GM23338 (cell line): Measurements from ENCODE around the gene MYO7B. TPM values are rescaled to one million over a fixed set of nuclear protein-coding genes. Genes with fewer than 3 reads are reported as not detected.

Experiments
- ATAC-seq: fragments of 200-7000 bp; cut with Tn5 transposase; 3 replicates; pipeline ENCODE4 v1.9.1; 2020
- DNase-seq: peaks from one replicate; pipeline ENCODE4 v3.0.0-alpha.2; 2015; ENCODE audit warnings: low spot score
- H2AFZ ChIP-seq: fragments of 200-600 bp; sonication (generic); 2 replicates; pipeline ENCODE4 v1.8.0; 2016; ENCODE audit warnings: antibody characterized with exemption, mild to moderate bottlenecking, moderate library complexity
- H3F3A ChIP-seq: fragments of 200-600 bp; sonication (generic); replicated peaks from 2 replicates; pipeline ENCODE4 v1.8.0; 2017; ENCODE audit warnings: antibody characterized with exemption, mixed run types, low read depth
- H3K27ac ChIP-seq: fragments of 200-600 bp; sonication (generic); 2 replicates; pipeline ENCODE4 v1.6.1; 2016; ENCODE audit warnings: low read depth
- H3K27me3 ChIP-seq: fragments of 200-600 bp; sonication (generic); 2 replicates; pipeline ENCODE4 v1.8.0; 2016; ENCODE audit warnings: mild to moderate bottlenecking, mixed run types, moderate library complexity; ENCODE audit not compliant: insufficient read depth
- H3K36me3 ChIP-seq: fragments of 200-600 bp; sonication (generic); 2 replicates; pipeline ENCODE4 v1.8.0; 2016; ENCODE audit warnings: mild to moderate bottlenecking; ENCODE audit not compliant: insufficient read depth
- H3K4me1 ChIP-seq: fragments of 200-600 bp; sonication (generic); 2 replicates; pipeline ENCODE4 v1.8.0; 2016; ENCODE audit warnings: mild to moderate bottlenecking, moderate library complexity; ENCODE audit not compliant: insufficient read depth
- H3K4me2 ChIP-seq: fragments of 200-600 bp; sonication (generic); 2 replicates; pipeline ENCODE4 v1.7.1; 2017; ENCODE audit warnings: mixed run types
- H3K4me3 ChIP-seq: fragments of 200-600 bp; sonication (generic); 2 replicates; pipeline ENCODE4 v1.6.1; 2016; ENCODE audit warnings: mixed run types
- H3K79me2 ChIP-seq: fragments of 200-600 bp; sonication (generic); replicated peaks from 2 replicates; pipeline ENCODE4 v1.8.0; 2017; ENCODE audit warnings: mild to moderate bottlenecking; ENCODE audit not compliant: insufficient read depth
- H3K9me2 ChIP-seq: fragments of 200-600 bp; sonication (generic); 2 replicates; pipeline ENCODE4 v1.8.0; 2017; ENCODE audit not compliant: insufficient read depth
- H4K20me1 ChIP-seq: fragments of 200-600 bp; sonication (generic); replicated peaks from 2 replicates; pipeline ENCODE4 v1.8.0; 2017; ENCODE audit warnings: mild to moderate bottlenecking; ENCODE audit not compliant: insufficient read depth
- H3K27ac Mint-ChIP-seq: 2 replicates; pipeline ENCODE4 v1.8.0; 2020; ENCODE audit warnings: inconsistent platforms, mild to moderate bottlenecking, moderate library complexity, mixed read lengths
- H3K27me3 Mint-ChIP-seq: 3 replicates; pipeline ENCODE4 v1.8.0; 2022; ENCODE audit warnings: low read depth, mild to moderate bottlenecking, moderate library complexity, mixed read lengths, inconsistent platforms; ENCODE audit not compliant: insufficient read depth, poor library complexity
- H3K36me3 Mint-ChIP-seq: 3 replicates; pipeline ENCODE4 v1.8.0; 2021; ENCODE audit warnings: low read depth, mild to moderate bottlenecking, inconsistent platforms, moderate library complexity, mixed read lengths
- H3K4me1 Mint-ChIP-seq: 3 replicates; pipeline ENCODE4 v1.8.0; 2020; ENCODE audit warnings: mild to moderate bottlenecking, inconsistent platforms, mixed read lengths
- H3K4me3 Mint-ChIP-seq: 3 replicates; pipeline ENCODE4 v1.8.0; 2021; ENCODE audit warnings: moderate library complexity, mild to moderate bottlenecking, inconsistent platforms, mixed read lengths
- H3K9me3 Mint-ChIP-seq: 3 replicates; pipeline ENCODE4 v1.8.0; 2020; ENCODE audit warnings: moderate library complexity, mild to moderate bottlenecking, inconsistent platforms, mixed read lengths
- CREB1 ChIP-seq: fragments of 250-450 bp; sonication (Bioruptor Pico); IDR thresholded peaks from 2 replicates; pipeline ENCODE4 v1.5.0; 2020; ENCODE audit warnings: low read depth, mild to moderate bottlenecking, moderate library complexity
- EZH2 ChIP-seq: fragments of 200-600 bp; sonication (generic); IDR thresholded peaks from one replicate; pipeline ENCODE4 v1.8.0; 2017; ENCODE audit warnings: antibody characterized with exemption, mild to moderate bottlenecking, low read depth; ENCODE audit not compliant: unreplicated experiment
- EZH2phosphoT487 ChIP-seq: fragments of 200-600 bp; sonication (generic); IDR thresholded peaks from one replicate; pipeline ENCODE4 v1.8.1; 2018; ENCODE audit warnings: antibody characterized with exemption; ENCODE audit not compliant: unreplicated experiment
- JUNB ChIP-seq: IDR thresholded peaks from one replicate; pipeline ENCODE4 v1.6.1; 2016; ENCODE audit warnings: antibody characterized with exemption; ENCODE audit not compliant: unreplicated experiment
- NANOG ChIP-seq: IDR thresholded peaks from 2 replicates; pipeline ENCODE4 v1.6.1; 2016; ENCODE audit warnings: antibody characterized with exemption, borderline replicate concordance
- POLR2AphosphoS5 ChIP-seq: IDR thresholded peaks from 2 replicates; pipeline ENCODE4 v1.6.1; 2016; ENCODE audit warnings: antibody characterized with exemption, low read depth
- STAT1 ChIP-seq: IDR thresholded peaks from one replicate; pipeline ENCODE4 v1.6.1; 2016; ENCODE audit warnings: antibody characterized with exemption; ENCODE audit not compliant: unreplicated experiment
- ZNF114 ChIP-seq: fragments of 250-450 bp; sonication (Bioruptor Pico); IDR thresholded peaks from 2 replicates; pipeline ENCODE4 v1.5.0; 2020; ENCODE audit warnings: mild to moderate bottlenecking, moderate library complexity
- ZNF331 ChIP-seq: fragments of 250-450 bp; sonication (Bioruptor Pico); IDR thresholded peaks from 2 replicates; pipeline ENCODE4 v1.5.0; 2020; ENCODE audit warnings: low read depth, mild to moderate bottlenecking, moderate library complexity
- polyA plus RNA-seq: library from polyadenylated mRNA; unstranded; fragments of >200 nt; fragmentation: Nextera tagmentation; extraction: Ambion mirVana; gene quantifications from 2 replicates; pipeline ENCODE4 v1.2.1, GENCODE V29; 2016
- total RNA-seq: library from RNA; depleted of rRNA; stranded (reverse); fragments of >200 nt; shearing (Covaris generic); gene quantifications from 2 replicates; pipeline ENCODE4 v1.2.3, GENCODE V29; 2014
- TF ChIP-seq, protein P1 (sequence below): IDR thresholded peaks from 2 replicates; pipeline ENCODE4 v1.6.1; 2016; ENCODE audit warnings: antibody characterized with exemption
- TF ChIP-seq, protein P2 (sequence below): IDR thresholded peaks from one replicate; pipeline ENCODE4 v1.6.1; 2018; ENCODE audit warnings: antibody characterized with exemption; ENCODE audit not compliant: unreplicated experiment

Gene MYO7B
- total and polyA plus RNA-seq, 2 experiments from 2014 or later: not detected

DNA sequence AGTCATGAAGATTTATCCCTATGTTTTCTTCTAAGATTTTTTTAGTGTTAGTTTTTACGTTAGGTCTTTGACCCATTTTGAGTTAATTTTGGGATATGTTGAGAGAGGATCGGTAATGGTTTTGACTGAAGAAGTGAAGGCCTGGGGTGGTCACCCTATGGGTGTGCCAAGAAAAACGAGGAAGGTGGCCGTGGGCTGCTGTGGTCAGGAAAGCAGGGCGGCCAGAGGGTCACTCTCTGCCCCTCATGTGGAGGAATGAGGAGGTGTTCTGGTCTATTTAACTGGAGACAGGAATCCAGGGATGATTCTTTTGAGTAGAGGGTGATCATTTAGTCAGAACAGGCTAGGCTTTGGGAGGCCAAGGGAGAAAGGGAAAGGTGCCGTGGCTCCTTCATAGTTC lies 50.7 kb downstream of the MYO7B start (continued):
- TF ChIP-seq, protein P1, sequence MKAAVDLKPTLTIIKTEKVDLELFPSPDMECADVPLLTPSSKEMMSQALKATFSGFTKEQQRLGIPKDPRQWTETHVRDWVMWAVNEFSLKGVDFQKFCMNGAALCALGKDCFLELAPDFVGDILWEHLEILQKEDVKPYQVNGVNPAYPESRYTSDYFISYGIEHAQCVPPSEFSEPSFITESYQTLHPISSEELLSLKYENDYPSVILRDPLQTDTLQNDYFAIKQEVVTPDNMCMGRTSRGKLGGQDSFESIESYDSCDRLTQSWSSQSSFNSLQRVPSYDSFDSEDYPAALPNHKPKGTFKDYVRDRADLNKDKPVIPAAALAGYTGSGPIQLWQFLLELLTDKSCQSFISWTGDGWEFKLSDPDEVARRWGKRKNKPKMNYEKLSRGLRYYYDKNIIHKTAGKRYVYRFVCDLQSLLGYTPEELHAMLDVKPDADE: no peak
- TF ChIP-seq CREB1 (CRISPR knock-in tag): no peak

DNA sequence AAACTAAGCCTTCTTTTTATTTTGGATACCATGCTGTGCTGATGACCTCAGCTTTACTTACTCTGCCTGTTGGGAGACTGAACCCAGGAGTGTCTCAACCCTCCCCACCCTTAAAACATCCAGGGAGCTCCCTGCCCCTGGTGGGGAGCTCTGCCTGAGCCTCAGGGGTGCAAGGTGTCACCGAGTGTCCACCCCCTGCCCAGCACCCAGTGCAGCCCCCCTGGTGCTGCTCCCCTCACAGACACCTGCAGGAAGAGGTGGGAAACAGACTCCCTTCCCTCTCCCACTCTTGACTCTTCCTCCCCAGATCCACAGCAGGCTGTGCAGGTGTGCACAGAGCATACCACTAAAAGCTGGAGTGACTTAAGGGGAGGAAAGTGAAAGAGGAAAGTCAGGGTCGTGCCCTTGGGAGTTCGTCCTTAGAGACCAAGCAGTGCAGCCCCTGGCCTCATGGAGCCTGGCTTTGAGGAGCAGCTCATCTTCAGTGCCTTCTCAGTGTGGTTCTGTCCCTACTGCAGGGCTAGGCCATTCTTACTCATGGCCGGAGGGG lies 51.3 kb downstream of the MYO7B start:
- Histone ChIP-seq H2AFZ (no peak overlapping the region; the same call in 1 of the 2 replicates), H3K36me3 (no peaks in the 10 kb centered on the region), H4K20me1 (no peaks in the 10 kb centered on the region), H3K79me2 (no peaks in the 10 kb centered on the region), H3K27me3 (no peaks in the 10 kb centered on the region), H3K4me2 (no peak overlapping the region), H3F3A (no peaks in the 10 kb centered on the region), H3K27ac (no peak overlapping the region), H3K4me1 (no peaks in the 10 kb centered on the region), H3K4me3 (no peak overlapping the region), H3K9me2 (no peaks in the 10 kb centered on the region)
- no peak for ATAC-seq
- no peak overlapping the region for H3K4me3 Mint-ChIP-seq
- H3K27me3 Mint-ChIP-seq: peaks cover 2% of the 10 kb centered on the region
- no peak overlapping the region for H3K27ac Mint-ChIP-seq
- H3K4me1 Mint-ChIP-seq: peaks cover 21% of the 10 kb centered on the region
- 0 out of 3 replicates have a peak, but pooled peaks cover 3% of the 10 kb centered on the region for H3K9me3 Mint-ChIP-seq
- no peak for DNase-seq
- no peak for TF ChIP-seq POLR2AphosphoS5
- no peak for TF ChIP-seq JUNB
- TF ChIP-seq, protein P2, sequence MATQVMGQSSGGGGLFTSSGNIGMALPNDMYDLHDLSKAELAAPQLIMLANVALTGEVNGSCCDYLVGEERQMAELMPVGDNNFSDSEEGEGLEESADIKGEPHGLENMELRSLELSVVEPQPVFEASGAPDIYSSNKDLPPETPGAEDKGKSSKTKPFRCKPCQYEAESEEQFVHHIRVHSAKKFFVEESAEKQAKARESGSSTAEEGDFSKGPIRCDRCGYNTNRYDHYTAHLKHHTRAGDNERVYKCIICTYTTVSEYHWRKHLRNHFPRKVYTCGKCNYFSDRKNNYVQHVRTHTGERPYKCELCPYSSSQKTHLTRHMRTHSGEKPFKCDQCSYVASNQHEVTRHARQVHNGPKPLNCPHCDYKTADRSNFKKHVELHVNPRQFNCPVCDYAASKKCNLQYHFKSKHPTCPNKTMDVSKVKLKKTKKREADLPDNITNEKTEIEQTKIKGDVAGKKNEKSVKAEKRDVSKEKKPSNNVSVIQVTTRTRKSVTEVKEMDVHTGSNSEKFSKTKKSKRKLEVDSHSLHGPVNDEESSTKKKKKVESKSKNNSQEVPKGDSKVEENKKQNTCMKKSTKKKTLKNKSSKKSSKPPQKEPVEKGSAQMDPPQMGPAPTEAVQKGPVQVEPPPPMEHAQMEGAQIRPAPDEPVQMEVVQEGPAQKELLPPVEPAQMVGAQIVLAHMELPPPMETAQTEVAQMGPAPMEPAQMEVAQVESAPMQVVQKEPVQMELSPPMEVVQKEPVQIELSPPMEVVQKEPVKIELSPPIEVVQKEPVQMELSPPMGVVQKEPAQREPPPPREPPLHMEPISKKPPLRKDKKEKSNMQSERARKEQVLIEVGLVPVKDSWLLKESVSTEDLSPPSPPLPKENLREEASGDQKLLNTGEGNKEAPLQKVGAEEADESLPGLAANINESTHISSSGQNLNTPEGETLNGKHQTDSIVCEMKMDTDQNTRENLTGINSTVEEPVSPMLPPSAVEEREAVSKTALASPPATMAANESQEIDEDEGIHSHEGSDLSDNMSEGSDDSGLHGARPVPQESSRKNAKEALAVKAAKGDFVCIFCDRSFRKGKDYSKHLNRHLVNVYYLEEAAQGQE: no peak
- no peaks in the 10 kb centered on the region; the same call in 2 of the 3 replicates for H3K36me3 Mint-ChIP-seq

DNA sequence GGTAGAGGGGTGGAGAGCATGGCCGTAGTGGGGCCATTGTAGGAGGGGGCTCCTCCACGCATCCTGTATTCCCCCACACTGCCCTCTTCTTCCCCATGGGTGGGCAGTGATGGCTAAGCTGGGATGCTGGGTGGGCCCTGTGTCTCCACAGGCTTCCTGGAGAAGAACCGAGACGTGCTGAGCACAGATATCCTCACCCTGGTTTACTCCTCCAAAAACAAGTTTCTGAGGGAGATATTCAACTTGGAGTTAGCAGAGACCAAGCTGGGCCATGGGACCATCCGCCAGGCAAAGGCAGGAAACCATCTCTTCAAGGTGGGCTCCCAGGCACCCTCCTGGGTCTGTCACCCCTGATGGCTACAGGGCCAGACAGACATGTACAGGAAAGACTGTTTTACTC lies 52.8 kb downstream of the MYO7B start:
- Mint-ChIP-seq H3K4me1 (peaks cover 21% of the 10 kb centered on the region), H3K36me3 (no peaks in the 10 kb centered on the region; the same call in 2 of the 3 replicates), H3K27me3 (no peaks in the 10 kb centered on the region), H3K9me3 (0 out of 3 replicates have a peak, but pooled peaks cover 3% of the 10 kb centered on the region), H3K4me3 (no peak overlapping the region), H3K27ac (no peak overlapping the region)
- Histone ChIP-seq H3K4me1 (no peaks in the 10 kb centered on the region), H2AFZ (no peak overlapping the region), H3K9me2 (no peaks in the 10 kb centered on the region), H3F3A (no peaks in the 10 kb centered on the region), H3K4me3 (no peak overlapping the region), H4K20me1 (no peaks in the 10 kb centered on the region), H3K79me2 (no peaks in the 10 kb centered on the region), H3K36me3 (no peaks in the 10 kb centered on the region), H3K27ac (no peak overlapping the region), H3K27me3 (no peaks in the 10 kb centered on the region), H3K4me2 (no peak overlapping the region)
- TF ChIP-seq NANOG: no peak
- no peak for TF ChIP-seq ZNF114
- TF ChIP-seq, protein P2: no peak
- no peak for TF ChIP-seq STAT1
- no peak for TF ChIP-seq ZNF331 (CRISPR knock-in tag)
- no peak for TF ChIP-seq EZH2
- no peak for TF ChIP-seq POLR2AphosphoS5
- TF ChIP-seq EZH2phosphoT487: no peak
- no peak for TF ChIP-seq JUNB
- no peak for ATAC-seq
- no peak for DNase-seq
